MM.1S (cell line): ENCODE measurements around the gene WDFY2.
"Not testable (repeated sequence)": the region's sequence is repeated elsewhere in the genome, so short reads cannot be mapped to it uniquely, and the experiment has no call there.

ENCODE experiments used
- DNase-seq: peaks from one replicate; pipeline ENCODE4 v3.0.0-alpha.2; 2015
- H2AFZ ChIP-seq: fragments of 300-600 bp; sonication (generic); 2 replicates; pipeline ENCODE4 v1.6.0; 2016; ENCODE audit warnings: antibody characterized with exemption, low read length
- H3F3A ChIP-seq: fragments of 300-600 bp; sonication (generic); 2 replicates; pipeline ENCODE4 v1.6.1; 2016; ENCODE audit warnings: mild to moderate bottlenecking, antibody characterized with exemption, low read length, moderate library complexity, mixed read lengths; ENCODE audit not compliant: insufficient read depth
- H3K27ac ChIP-seq: fragments of 300-600 bp; sonication (generic); 2 replicates; pipeline ENCODE4 v1.5.1; 2016; ENCODE audit warnings: mild to moderate bottlenecking, low read length
- H3K27me3 ChIP-seq: fragments of 300-600 bp; sonication (generic); replicated peaks from 2 replicates; pipeline ENCODE4 v1.6.0; 2016; ENCODE audit warnings: low read length; ENCODE audit not compliant: insufficient read depth
- H3K36me3 ChIP-seq: fragments of 300-600 bp; sonication (generic); replicated peaks from 2 replicates; pipeline ENCODE4 v1.6.1; 2016; ENCODE audit warnings: mild to moderate bottlenecking, low read length, mixed read lengths; ENCODE audit not compliant: insufficient read depth
- H3K4me1 ChIP-seq: fragments of 300-600 bp; sonication (generic); 2 replicates; pipeline ENCODE4 v1.6.1; 2016; ENCODE audit warnings: low read length, mixed read lengths
- H3K4me2 ChIP-seq: fragments of 300-600 bp; sonication (generic); 2 replicates; pipeline ENCODE4 v1.6.0; 2016; ENCODE audit warnings: low read depth, low read length
- H3K4me3 ChIP-seq: fragments of 300-600 bp; sonication (generic); 2 replicates; pipeline ENCODE4 v1.5.1; 2016; ENCODE audit warnings: low read length, mixed read lengths
- H3K79me2 ChIP-seq: fragments of 300-600 bp; sonication (generic); 2 replicates; pipeline ENCODE4 v1.6.1; 2016; ENCODE audit warnings: mixed run types, low read length, mixed read lengths
- H3K9ac ChIP-seq: fragments of 300-600 bp; sonication (generic); 2 replicates; pipeline ENCODE4 v1.6.1; 2016; ENCODE audit warnings: low read length, mixed read lengths
- H3K9me2 ChIP-seq: fragments of 300-600 bp; sonication (generic); replicated peaks from 2 replicates; pipeline ENCODE4 v1.6.1; 2016; ENCODE audit warnings: mild to moderate bottlenecking, low read length, mixed read lengths; ENCODE audit not compliant: insufficient read depth
- H3K9me3 ChIP-seq: fragments of 300-600 bp; sonication (generic); replicated peaks from 2 replicates; pipeline ENCODE4 v1.6.1; 2016; ENCODE audit warnings: mild to moderate bottlenecking, low read length, mixed read lengths; ENCODE audit not compliant: insufficient read depth
- H4K20me1 ChIP-seq: fragments of 300-600 bp; sonication (generic); 2 replicates; pipeline ENCODE4 v1.6.1; 2016; ENCODE audit warnings: mild to moderate bottlenecking, low read length, moderate library complexity, mixed read lengths; ENCODE audit not compliant: insufficient read depth
- CTCF ChIP-seq: fragments of 300-600 bp; sonication (generic); IDR thresholded peaks from 2 replicates; pipeline ENCODE4 v1.5.1; 2016; ENCODE audit warnings: antibody characterized with exemption, low read length, mixed read lengths
- EZH2 ChIP-seq: fragments of 300-600 bp; sonication (generic); optimal IDR thresholded peaks from 2 replicates; pipeline ENCODE3; 2017; ENCODE audit warnings: low read depth, mild to moderate bottlenecking, antibody characterized with exemption, low read length, mixed read lengths
- EZH2phosphoT487 ChIP-seq: fragments of 300-600 bp; sonication (generic); IDR thresholded peaks from 2 replicates; pipeline ENCODE4 v1.6.1; 2018; ENCODE audit warnings: antibody characterized with exemption, low read length

WDFY2 gene

GRCh38 chr13:51564671-51565070 lies 19.6 kb upstream of the WDFY2 start:
- no peak overlapping the region for H3K27ac ChIP-seq
- TF ChIP-seq EZH2phosphoT487 (no peak), CTCF (no peak), EZH2 (no peak)
- H3K4me1 ChIP-seq: peaks cover 27% of the 10 kb centered on the region
- no peaks in the 10 kb centered on the region for H3K27me3 ChIP-seq
- H3K9me3 ChIP-seq: no peaks in the 10 kb centered on the region
- no peak overlapping the region for H3K4me3 ChIP-seq
- DNase-seq: no peak
- H3K79me2 ChIP-seq: no peaks in the 10 kb centered on the region
- H2AFZ ChIP-seq: no peak overlapping the region
- H3F3A ChIP-seq: peaks cover 3% of the 10 kb centered on the region
- H3K9ac ChIP-seq: no peak overlapping the region
- no peak overlapping the region for H3K4me2 ChIP-seq
- H4K20me1 ChIP-seq: no peaks in the 10 kb centered on the region
- no peaks in the 10 kb centered on the region for H3K36me3 ChIP-seq
- H3K9me2 ChIP-seq: no peaks in the 10 kb centered on the region

GRCh38 chr13:51569001-51569400 lies 15.3 kb upstream of the WDFY2 start:
- not testable (repeated sequence) for DNase-seq, H3K79me2 ChIP-seq, H3K4me3 ChIP-seq, H3K27ac ChIP-seq, H3K36me3 ChIP-seq, H3F3A ChIP-seq, H3K4me2 ChIP-seq, H3K9me3 ChIP-seq, H3K4me1 ChIP-seq, H2AFZ ChIP-seq, H4K20me1 ChIP-seq, H3K9me2 ChIP-seq, H3K9ac ChIP-seq, H3K27me3 ChIP-seq

- Histone ChIP-seq H3K9me3 (no peaks in the 10 kb centered on the region), H2AFZ (no peak overlapping the region), H4K20me1 (no peaks in the 10 kb centered on the region), H3K79me2 (no peaks in the 10 kb centered on the region), H3K27ac (no peak overlapping the region), H3K4me3 (no peak overlapping the region), H3K9me2 (no peaks in the 10 kb centered on the region), H3K27me3 (no peaks in the 10 kb centered on the region), H3K4me2 (no peak overlapping the region), H3K9ac (no peak overlapping the region), H3K4me1 (no peaks in the 10 kb centered on the region), H3F3A (no peaks in the 10 kb centered on the region), H3K36me3 (no peaks in the 10 kb centered on the region)
- DNase-seq: no peak
- TF ChIP-seq CTCF (no peak), EZH2 (no peak), EZH2phosphoT487 (no peak)
These were observed 7.5 kb upstream of the WDFY2 start for GRCh38 chr13:51576754-51577153.

- no peak overlapping the region for H3K4me2 ChIP-seq
- no peak overlapping the region for H3K27ac ChIP-seq
- no peaks in the 10 kb centered on the region for H4K20me1 ChIP-seq
- no peaks in the 10 kb centered on the region for H3K4me1 ChIP-seq
- no peaks in the 10 kb centered on the region for H3K9me2 ChIP-seq
- no peak overlapping the region for H3K9ac ChIP-seq
- H3K36me3 ChIP-seq: no peaks in the 10 kb centered on the region
- no peak overlapping the region for H2AFZ ChIP-seq
- H3K79me2 ChIP-seq: no peaks in the 10 kb centered on the region
- H3K9me3 ChIP-seq: no peaks in the 10 kb centered on the region
- H3K4me3 ChIP-seq: no peak overlapping the region
- no peak for TF ChIP-seq EZH2phosphoT487
- TF ChIP-seq EZH2: no peak
- no peak for TF ChIP-seq CTCF
- no peak for DNase-seq
- H3F3A ChIP-seq: no peaks in the 10 kb centered on the region
- H3K27me3 ChIP-seq: no peaks in the 10 kb centered on the region
These were observed 6.6 kb upstream of the WDFY2 start for GRCh38 chr13:51577690-51578089.
